Neural cell (in vitro differentiated cells): ENCODE data around the gene PSMA6. TPM values are rescaled to one million over a fixed set of nuclear protein-coding genes. Genes with fewer than 3 reads are reported as not detected.

Experiments
- H2AFZ ChIP-seq: fragments of 200-600, 300-800 bp; sonication (generic), shearing (Covaris generic); 2 replicates; pipeline ENCODE4 v1.6.0; 2014; ENCODE audit warnings: low read depth, mild to moderate bottlenecking, antibody characterized with exemption, low read length, moderate library complexity
- H3F3A ChIP-seq: fragments of 200-600 bp; shearing (Covaris generic); 2 replicates; pipeline ENCODE4 v1.6.1; 2016; ENCODE audit warnings: mild to moderate bottlenecking, moderate library complexity, mixed read lengths, antibody characterized with exemption, low read length; ENCODE audit not compliant: insufficient read depth, poor library complexity, severe bottlenecking
- H3K27ac ChIP-seq: fragments of 200-600, 300-800 bp; sonication (generic), shearing (Covaris generic); 2 replicates; pipeline ENCODE4 v1.5.1; 2014; ENCODE audit warnings: mild to moderate bottlenecking, low read length, moderate library complexity
- H3K27me3 ChIP-seq: fragments of 300-800, 200-600 bp; sonication (generic), shearing (Covaris generic); 2 replicates; pipeline ENCODE4 v1.6.0; 2014; ENCODE audit warnings: mild to moderate bottlenecking, low read depth, low read length, moderate library complexity; ENCODE audit not compliant: insufficient read depth
- H3K36me3 ChIP-seq: fragments of 300-800, 200-600 bp; sonication (generic), shearing (Covaris generic); 2 replicates; pipeline ENCODE4 v1.5.1; 2014; ENCODE audit warnings: mild to moderate bottlenecking, antibody characterized with exemption, low read length, moderate library complexity; ENCODE audit not compliant: insufficient read depth
- H3K4me2 ChIP-seq: fragments of 300-800, 200-600 bp; sonication (generic), shearing (Covaris generic); 2 replicates; pipeline ENCODE4 v1.6.0; 2014; ENCODE audit warnings: mild to moderate bottlenecking, low read length
- H3K4me3 ChIP-seq: fragments of 300-800, 200-600 bp; sonication (generic), shearing (Covaris generic); 2 replicates; pipeline ENCODE4 v1.5.1; 2014; ENCODE audit warnings: mild to moderate bottlenecking, low read length, moderate library complexity
- H3K79me2 ChIP-seq: fragments of 200-600 bp; shearing (Covaris generic); replicated peaks from 2 replicates; pipeline ENCODE4 v1.6.0; 2014; ENCODE audit warnings: mild to moderate bottlenecking, low read length, moderate library complexity; ENCODE audit not compliant: insufficient read depth
- H3K9ac ChIP-seq: fragments of 300-800, 200-600 bp; sonication (generic), shearing (Covaris generic); 2 replicates; pipeline ENCODE4 v1.6.1; 2016; ENCODE audit warnings: mild to moderate bottlenecking, low read length, mixed read lengths
- H3K9me2 ChIP-seq: fragments of 200-600 bp; shearing (Covaris generic); 2 replicates; pipeline ENCODE4 v1.6.1; 2016; ENCODE audit warnings: mild to moderate bottlenecking, low read length, mixed read lengths; ENCODE audit not compliant: insufficient read depth
- H3K9me3 ChIP-seq: fragments of 200-600, 300-800 bp; sonication (generic), shearing (Covaris generic); 2 replicates; pipeline ENCODE4 v1.6.1; 2016; ENCODE audit warnings: mild to moderate bottlenecking, mixed run types, low read length, moderate library complexity, mixed read lengths
- H4K20me1 ChIP-seq: fragments of 200-600 bp; shearing (Covaris generic); 2 replicates; pipeline ENCODE4 v1.6.1; 2016; ENCODE audit warnings: mild to moderate bottlenecking, mixed run types; ENCODE audit not compliant: insufficient read depth
- CTCF ChIP-seq: fragments of 450-650 bp; IDR thresholded peaks from 2 replicates; pipeline ENCODE4 v1.5.1; 2014; ENCODE audit warnings: antibody characterized with exemption, mild to moderate bottlenecking, moderate library complexity; ENCODE audit not compliant: poor library complexity, severe bottlenecking
- EP300 ChIP-seq: fragments of 450-650 bp; conservative IDR thresholded peaks from 2 replicates; pipeline ENCODE4 v1.6.1; 2014; ENCODE audit warnings: antibody characterized with exemption, mild to moderate bottlenecking, moderate library complexity; ENCODE audit not compliant: poor library complexity, severe bottlenecking
- EZH2 ChIP-seq: fragments of 200-600, 300-800 bp; shearing (Covaris generic), sonication (generic); IDR thresholded peaks from 2 replicates; pipeline ENCODE4 v1.6.1; 2014; ENCODE audit warnings: antibody characterized with exemption, low read length, borderline replicate concordance, mild to moderate bottlenecking; ENCODE audit not compliant: insufficient read depth, poor library complexity, severe bottlenecking
- MXI1 ChIP-seq: fragments of 450-650 bp; conservative IDR thresholded peaks from 2 replicates; pipeline ENCODE4 v1.6.1; 2014; ENCODE audit warnings: antibody characterized with exemption, mild to moderate bottlenecking; ENCODE audit not compliant: poor library complexity, severe bottlenecking
- POLR2AphosphoS5 ChIP-seq: IDR thresholded peaks from 2 replicates; pipeline ENCODE4 v1.6.1; 2012
- RAD21 ChIP-seq: fragments of 450-650 bp; conservative IDR thresholded peaks from 2 replicates; pipeline ENCODE4 v1.6.1; 2014; ENCODE audit warnings: antibody characterized with exemption, mild to moderate bottlenecking, moderate library complexity
- REST ChIP-seq: IDR thresholded peaks from 2 replicates; pipeline ENCODE4 v1.6.1; 2012; ENCODE audit warnings: borderline replicate concordance
- SMC3 ChIP-seq: fragments of 450-650 bp; conservative IDR thresholded peaks from 2 replicates; pipeline ENCODE4 v1.6.1; 2014; ENCODE audit warnings: antibody characterized with exemption, mild to moderate bottlenecking, moderate library complexity; ENCODE audit not compliant: poor library complexity
- TAF1 ChIP-seq: IDR thresholded peaks from 2 replicates; pipeline ENCODE4 v1.6.1; 2012; ENCODE audit warnings: low read depth
- polyA plus RNA-seq: library from polyadenylated mRNA; depleted of rRNA; stranded (reverse); fragments of >200 nt; gene quantifications from 2 replicates; pipeline ENCODE4 v1.2.3, GENCODE V29; 2014

PSMA6 gene
- polyA plus RNA-seq, 1 donor from 2014 or later: 405 TPM

- no peaks in the 10 kb centered on the region for H3K9me2 ChIP-seq
- TF ChIP-seq POLR2AphosphoS5: no peak
- no peak for TF ChIP-seq EZH2
- no peak for TF ChIP-seq EP300
- no peak for TF ChIP-seq TAF1
- TF ChIP-seq CTCF: no peak
- TF ChIP-seq SMC3: no peak
- no peak for TF ChIP-seq MXI1
- no peak for TF ChIP-seq REST
- TF ChIP-seq RAD21: no peak
- no peaks in the 10 kb centered on the region for H3F3A ChIP-seq
- H3K4me3 ChIP-seq: no peak overlapping the region
- H3K27me3 ChIP-seq: no peaks in the 10 kb centered on the region
- no peaks in the 10 kb centered on the region for H3K79me2 ChIP-seq
- no peak overlapping the region for H3K4me2 ChIP-seq
- H3K27ac ChIP-seq: no peak overlapping the region
- no peaks in the 10 kb centered on the region for H4K20me1 ChIP-seq
- H3K36me3 ChIP-seq: no peaks in the 10 kb centered on the region
- H3K9me3 ChIP-seq: no peaks in the 10 kb centered on the region
- no peak overlapping the region for H3K9ac ChIP-seq
- H2AFZ ChIP-seq: no peak overlapping the region
Observed at GRCh38 chr14:35268946-35269345, 23.2 kb upstream of the PSMA6 start.

- Histone ChIP-seq H4K20me1 (no peaks in the 10 kb centered on the region), H3K9me2 (no peaks in the 10 kb centered on the region), H3K9ac (no peak overlapping the region), H3K36me3 (no peaks in the 10 kb centered on the region), H3F3A (no peaks in the 10 kb centered on the region), H3K4me3 (no peak overlapping the region), H2AFZ (no peak overlapping the region), H3K4me2 (no peak overlapping the region), H3K27ac (no peak overlapping the region), H3K9me3 (no peaks in the 10 kb centered on the region), H3K79me2 (no peaks in the 10 kb centered on the region), H3K27me3 (no peaks in the 10 kb centered on the region)
- TF ChIP-seq EP300 (no peak), POLR2AphosphoS5 (no peak), REST (no peak), EZH2 (no peak), RAD21 (no peak)
Observed at GRCh38 chr14:35274805-35275204, 17.4 kb upstream of the PSMA6 start.
